Globus pallidus (tissue), 1 donor: Measurements from ENCODE around the gene DOP1B.
A peak's percentile ranks its signal among the peaks of the same experiment; 100 is the strongest.
"Not testable (repeated sequence)": the region's sequence is repeated elsewhere in the genome, so short reads cannot be mapped to it uniquely, and the experiment has no call there.

Source experiments
- DNase-seq: peaks from one replicate; pipeline ENCODE4 v3.0.0-alpha.2; 2015; ENCODE audit warnings: low spot score

The DOP1B gene, protein sequence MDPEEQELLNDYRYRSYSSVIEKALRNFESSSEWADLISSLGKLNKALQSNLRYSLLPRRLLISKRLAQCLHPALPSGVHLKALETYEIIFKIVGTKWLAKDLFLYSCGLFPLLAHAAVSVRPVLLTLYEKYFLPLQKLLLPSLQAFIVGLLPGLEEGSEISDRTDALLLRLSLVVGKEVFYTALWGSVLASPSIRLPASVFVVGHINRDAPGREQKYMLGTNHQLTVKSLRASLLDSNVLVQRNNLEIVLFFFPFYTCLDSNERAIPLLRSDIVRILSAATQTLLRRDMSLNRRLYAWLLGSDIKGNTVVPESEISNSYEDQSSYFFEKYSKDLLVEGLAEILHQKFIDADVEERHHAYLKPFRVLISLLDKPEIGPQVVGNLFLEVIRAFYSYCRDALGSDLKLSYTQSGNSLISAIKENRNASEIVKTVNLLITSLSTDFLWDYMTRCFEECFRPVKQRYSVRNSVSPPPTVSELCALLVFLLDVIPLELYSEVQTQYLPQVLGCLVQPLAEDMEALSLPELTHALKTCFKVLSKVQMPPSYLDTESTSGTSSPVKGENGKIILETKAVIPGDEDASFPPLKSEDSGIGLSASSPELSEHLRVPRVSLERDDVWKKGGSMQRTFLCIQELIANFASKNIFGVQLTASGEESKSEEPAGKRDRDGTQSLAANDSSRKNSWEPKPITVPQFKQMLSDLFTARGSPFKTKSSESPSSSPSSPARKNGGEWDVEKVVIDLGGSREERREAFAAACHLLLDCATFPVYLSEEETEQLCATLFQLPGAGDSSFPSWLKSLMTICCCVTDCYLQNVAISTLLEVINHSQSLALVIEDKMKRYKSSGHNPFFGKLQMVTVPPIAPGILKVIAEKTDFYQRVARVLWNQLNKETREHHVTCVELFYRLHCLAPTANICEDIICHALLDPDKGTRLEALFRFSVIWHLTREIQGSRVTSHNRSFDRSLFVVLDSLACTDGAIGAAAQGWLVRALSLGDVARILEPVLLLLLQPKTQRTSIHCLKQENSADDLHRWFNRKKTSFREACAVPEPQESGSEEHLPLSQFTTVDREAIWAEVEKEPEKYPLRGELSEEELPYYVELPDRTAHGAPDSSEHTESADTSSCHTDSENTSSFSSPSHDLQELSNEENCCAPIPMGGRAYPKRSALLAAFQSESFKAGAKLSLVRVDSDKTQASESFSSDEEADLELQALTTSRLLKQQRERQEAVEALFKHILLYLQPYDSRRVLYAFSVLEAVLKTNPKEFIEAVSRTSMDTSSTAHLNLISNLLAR (N-terminal part only)

GRCh38 chr21:36156815-36157670 is at the start of gene DOP1B:
Gene DOP1B, plus strand, starts transcription at chr21:36156824. Its CDS starts 7,910 bp downstream, at chr21:36164734.
- peak; percentile 24 for DNase-seq

- DNase-seq: no peak
Observed at GRCh38 chr21:36109868-36110267, 46.8 kb upstream of the DOP1B start.

DNA sequence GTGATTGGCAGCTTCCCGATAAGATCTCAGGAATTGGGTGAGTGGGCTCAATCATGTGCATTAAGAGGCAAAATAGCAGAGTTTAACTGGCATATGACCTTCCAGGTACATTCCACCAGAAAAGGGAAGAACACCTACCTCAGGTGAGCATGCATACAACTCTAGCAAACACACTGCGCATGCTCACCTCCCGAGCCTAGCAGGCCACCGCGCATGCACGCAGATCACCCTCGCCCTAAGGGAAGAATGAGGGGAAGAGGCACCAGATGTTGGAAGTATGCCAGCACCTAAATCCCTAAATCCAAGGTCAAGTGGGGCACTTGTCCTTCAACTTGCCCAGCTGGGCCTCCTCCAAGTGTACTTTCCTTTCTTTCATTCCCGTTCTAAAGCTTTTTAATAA is 45.4 kb upstream of the DOP1B start:
- no peak for DNase-seq

DNA sequence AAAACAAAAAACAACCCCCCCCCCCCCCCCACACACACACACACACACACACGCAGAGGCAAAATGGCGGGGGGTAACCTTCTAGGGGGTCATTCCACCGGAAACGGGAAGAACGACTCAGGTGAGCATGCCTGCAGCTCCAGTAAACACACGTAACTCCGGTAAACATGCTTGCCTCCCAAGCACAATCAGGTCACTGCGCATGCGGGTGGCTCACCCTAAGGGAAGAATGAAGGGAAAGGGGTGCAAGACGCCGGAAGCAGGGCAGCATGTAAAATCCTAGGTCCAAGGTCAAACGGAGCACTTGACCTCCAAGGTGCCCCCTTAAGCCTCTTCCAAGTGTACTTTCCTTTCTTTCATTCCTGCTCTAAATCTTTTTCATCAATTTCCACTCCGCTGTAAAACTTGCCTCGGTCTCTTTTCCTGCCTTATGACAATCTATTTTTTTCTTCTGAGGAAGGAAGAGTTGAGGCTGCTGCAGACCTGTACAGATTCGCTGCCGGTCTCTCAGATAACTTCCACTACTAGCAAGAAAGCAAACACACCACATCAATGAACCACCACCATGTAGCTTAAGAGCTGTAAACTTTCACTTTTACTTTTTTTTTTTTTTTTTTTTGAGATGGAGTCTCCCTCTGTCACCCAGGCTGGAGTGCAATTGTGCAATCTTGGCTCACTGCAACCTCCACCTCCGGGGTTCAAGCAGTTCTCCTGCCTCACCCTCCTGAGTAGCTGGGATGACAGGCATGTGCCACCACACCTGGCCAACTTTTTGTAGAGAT is 42.8 kb upstream of the DOP1B start:
- DNase-seq: no peak

GRCh38 chr21:36115138-36115730 is 41.4 kb upstream of the DOP1B start:
- DNase-seq: no peak

DNA sequence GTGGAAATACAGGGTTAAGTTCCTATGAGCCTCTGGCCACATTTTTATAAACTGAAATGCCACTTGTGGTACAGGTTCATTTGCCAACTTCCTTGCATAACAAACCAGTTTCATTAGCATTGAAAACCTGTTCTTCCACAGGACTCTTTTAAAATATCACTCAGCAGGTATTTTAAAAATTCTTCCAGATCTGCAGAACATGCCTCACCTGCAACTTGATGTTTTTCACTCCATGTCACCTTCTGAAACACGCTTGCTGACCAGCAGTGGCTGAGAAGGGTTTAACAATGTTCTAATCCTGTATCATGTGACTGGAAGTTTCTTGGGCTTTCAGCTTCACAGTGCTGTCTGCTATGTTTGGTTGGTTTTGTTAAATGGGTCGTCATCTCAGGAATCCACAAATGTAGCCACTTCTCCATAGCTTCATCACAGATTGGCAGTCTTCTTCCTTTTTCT is 39.3 kb upstream of the DOP1B start:
- no peak for DNase-seq

DNA sequence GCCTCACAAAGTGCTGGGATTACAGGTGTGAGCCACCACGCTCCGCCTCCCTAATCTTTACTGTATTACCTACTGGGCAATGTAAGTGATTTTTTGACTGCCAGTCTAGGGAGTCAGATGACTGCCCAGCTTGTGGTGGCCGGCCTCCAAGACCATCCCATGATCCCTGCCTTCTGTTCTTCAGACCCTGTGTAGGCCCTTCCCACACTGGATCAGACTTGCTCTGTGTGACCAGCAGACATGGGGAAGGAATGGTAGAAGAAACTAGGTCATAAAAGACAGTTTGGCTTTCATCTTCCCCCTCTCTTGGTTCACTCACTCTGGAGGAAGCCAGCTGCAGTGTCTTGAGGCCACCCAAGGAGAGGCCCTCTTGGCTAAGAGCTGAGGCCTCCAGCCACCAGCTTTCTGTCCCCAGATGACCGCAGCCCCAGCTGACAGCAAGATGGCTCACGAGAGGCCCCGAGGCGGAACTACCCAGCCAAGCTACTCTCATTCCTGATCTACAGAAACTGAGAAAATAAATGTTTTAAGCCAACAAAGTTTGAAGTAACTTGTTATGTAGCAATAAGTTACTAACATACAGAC is 36.2 kb upstream of the DOP1B start:
- DNase-seq: peak; percentile 35

DNA sequence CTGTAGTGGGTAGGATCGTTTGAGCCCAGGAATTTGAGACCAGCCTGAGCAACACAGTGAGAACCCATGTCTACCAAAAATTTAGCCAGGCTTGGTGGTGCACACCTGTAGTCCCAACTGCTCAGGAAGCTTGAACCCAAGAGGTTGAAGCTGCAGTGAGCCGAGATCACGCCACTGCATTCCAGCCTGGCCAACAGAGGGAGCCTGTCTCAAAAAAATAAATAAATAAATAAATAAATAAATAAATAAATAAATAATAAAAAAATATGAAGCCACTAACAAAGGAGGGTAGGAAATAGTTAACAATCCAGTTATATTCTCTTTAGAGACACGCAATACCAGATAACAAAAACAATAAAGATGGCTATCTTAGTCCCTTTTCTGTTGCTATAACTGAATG is 33.6 kb upstream of the DOP1B start:
- no peak for DNase-seq

- no peak for DNase-seq
Observed at GRCh38 chr21:36124395-36124794, 32.2 kb upstream of the DOP1B start.

DNA sequence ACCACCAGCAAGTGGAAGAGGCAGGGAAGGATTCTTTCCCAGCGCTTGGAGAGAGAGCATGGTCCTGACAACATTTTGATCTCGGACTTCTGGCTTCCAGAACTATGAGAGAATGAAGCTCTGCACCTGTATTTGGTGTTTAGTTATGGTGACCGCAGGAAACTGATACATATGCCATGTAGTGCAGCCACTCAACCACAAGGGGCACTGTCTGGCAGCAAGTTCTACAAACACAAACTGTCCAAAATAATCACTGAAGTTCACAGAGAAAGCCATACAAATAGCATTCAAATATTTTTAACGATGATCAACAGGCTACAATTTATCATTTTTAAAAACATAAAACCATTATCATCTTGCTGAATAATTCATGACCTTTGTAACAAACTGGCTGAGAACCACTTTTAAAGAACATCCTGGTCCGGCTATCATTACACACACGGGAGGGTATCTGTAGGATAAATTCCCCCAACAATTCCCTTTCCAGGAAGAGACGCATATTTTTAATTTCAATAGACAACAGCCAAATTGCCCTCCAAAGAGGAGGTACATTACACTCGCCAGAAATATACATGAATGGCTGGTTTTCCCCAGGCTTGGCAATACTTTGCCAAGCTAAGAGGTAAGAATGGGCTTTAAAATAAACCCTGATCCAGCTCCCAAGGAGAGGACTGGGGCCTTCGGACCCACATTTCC is 31.0 kb upstream of the DOP1B start:
- DNase-seq: peak; percentile 54

DNA sequence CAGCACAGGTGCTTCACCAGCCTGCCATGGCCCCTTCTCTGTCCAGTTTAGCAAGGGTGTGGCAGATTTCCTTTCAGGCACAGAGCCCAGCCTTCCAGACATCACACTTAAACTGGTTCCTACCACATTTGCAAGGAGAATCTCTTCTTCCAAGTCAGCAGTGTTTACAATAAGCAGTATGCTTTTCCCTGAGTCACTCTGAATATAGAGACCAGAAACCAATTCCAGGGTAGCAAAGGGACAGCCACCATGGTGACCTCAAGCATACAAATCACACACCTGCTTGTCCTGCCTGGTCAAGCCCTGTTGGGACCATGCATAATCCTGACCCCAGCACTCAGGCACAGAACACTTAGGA is 30.4 kb upstream of the DOP1B start:
- no peak for DNase-seq

DNA sequence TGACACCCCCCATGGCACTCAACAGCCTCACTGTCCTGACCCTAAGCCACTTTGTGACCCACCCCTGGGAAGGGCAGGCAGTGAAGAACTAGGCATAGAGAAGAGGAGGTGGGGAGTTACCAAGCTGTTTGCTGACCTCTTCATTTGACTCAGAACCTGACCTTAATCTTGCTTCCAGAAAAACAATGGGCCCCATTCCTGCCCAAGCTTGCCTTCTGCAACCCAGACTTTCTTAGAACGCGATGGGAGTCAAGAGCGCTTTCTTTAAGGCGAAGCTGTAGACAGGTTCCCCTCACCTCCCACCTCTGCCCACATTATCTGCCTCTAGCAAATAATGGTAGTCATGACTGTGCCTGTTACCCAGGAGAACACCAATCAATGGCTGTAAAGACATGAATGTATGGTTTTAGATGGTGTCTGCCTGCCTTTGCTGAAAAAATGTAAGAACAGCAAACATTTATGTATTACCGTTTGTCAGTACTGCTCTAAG is 30.0 kb upstream of the DOP1B start:
- DNase-seq: no peak

DNA sequence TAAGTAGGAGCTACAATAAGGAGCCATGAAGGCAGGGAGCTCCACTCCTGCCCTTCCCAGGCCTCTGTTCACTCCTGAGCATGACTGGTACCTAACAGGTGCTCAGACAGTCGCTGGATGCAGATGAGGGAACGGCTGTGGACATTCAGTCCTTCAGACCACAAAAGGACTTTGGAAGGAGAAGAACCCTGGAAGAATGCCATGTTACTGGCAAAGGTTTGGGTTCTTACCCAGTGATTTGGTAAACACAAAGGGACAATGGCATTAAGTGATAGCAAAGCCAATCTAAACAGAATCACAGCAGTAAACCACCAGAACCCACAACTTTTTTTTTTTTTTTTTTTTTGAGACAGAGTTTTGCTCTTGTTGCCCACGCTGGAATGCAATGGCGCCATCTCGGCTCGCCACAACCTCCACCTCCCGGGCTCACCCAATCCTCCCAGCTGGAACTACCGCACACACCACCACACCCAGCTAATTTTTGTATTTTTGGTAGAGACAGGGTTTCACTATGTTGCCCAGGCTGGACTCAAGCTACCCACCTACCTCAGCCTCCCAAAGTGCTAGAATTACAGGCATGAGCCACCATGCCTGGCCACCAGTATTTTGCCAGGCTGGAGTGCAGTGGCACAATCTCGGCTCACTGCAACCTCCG is 29.2 kb upstream of the DOP1B start:
- no peak for DNase-seq

- DNase-seq: no peak
Observed at GRCh38 chr21:36127977-36128376, 28.6 kb upstream of the DOP1B start.

DNA sequence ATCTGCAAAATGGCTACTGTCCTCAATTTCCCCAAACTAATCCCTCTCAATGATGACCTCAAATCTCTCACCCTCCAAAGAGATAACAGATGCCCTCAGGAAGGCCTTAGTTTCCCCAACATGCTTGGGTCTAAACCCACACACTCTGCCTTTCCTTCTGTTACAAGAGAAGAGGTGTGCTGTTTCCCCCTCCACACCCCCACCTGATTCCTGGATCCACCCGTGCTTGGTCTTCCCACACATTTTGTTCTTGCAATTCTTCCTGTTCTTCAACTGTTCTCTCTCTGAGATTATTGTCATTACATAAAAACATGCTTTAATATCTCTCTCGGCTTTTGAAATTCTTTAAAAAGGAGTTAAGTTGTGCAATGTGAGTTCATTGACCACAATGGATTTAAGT is 27.4 kb upstream of the DOP1B start:
- DNase-seq: no peak

DNA sequence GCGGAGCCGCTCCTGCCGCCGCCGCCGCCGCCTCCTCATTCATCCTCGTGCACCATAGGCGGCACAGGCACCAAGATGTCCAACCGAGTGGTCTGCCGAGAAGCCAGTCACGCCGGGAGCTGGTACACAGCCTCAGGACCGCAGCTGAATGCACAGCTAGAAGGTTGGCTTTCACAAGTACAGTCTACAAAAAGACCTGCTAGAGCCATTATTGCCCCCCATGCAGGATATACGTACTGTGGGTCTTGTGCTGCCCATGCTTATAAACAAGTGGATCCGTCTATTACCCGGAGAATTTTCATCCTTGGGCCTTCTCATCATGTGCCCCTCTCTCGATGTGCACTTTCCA is 26.2 kb upstream of the DOP1B start:
- not testable (repeated sequence) for DNase-seq

- DNase-seq: not testable (repeated sequence)
Observed at GRCh38 chr21:36130839-36131238, 25.8 kb upstream of the DOP1B start.

GRCh38 chr21:36132696-36133095 is 23.9 kb upstream of the DOP1B start:
- DNase-seq: no peak
